Measurements from ENCODE around the gene PROCA1. TPM values are rescaled to one million over a fixed set of nuclear protein-coding genes. Genes with fewer than 3 reads are reported as not detected.

The PROCA1 gene
- total and polyA plus RNA-seq, 2 of the 13 experiments (the other 11 are each of a cell fraction or from before 2014, with no cell fraction given): 0.73 to 1.5 TPM

DNA sequence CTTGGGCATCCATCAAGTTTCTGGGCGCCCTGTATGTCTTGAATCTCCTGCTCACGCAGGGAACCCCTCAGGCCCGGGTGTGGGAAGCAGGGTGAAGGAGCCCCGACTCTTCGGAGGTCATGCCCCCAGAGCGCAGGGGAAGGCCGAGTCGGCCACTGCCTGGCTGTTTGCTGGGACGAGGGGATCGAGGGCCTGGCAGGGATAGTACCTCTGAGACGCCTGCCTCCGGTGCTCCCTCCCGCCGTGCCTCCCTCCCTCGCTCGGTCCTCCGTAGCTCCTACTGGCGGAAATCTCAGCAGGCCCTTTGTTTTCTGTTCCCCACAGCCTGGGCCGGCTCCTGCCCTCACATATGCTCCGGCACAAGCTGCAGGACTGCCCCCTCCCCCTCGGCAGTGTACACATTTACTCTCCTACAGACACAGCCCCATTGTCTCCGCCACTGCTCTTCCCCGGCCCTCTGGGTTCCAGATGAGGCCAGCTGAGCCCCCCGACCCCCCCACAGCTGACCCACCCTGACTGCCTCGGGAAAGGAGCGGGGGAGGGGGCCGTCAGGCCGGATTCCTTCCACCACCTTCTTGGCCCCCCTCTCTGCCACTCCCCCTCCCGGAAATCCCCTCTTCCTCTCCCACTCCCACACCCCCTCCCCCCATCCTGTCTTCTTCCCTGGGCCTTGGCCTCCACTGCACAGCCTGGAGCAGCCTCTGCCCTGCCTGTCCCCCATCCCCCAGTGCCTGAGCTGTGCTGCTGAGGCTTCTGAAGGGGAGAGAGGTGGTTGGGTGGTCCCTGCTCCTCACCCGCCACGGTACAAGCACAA, 33.5 kb upstream of the PROCA1 start (continued):
- TF ChIP-seq MNT (IDR thresholded peaks at IDR 0.05) (peak; percentile 16; the same call in 1 of the 2 replicates), CCDC6 (CRISPR knock-in tag; IDR thresholded peaks at IDR 0.05) (no peak), ZFY (CRISPR knock-in tag; IDR thresholded peaks at IDR 0.05) (peak; percentile 68; the same call in 1 of the 2 replicates), ZSCAN22 (CRISPR knock-in tag; IDR thresholded peaks at IDR 0.05) (no peak), RERE (CRISPR knock-in tag; IDR thresholded peaks at IDR 0.05; ENCODE audit: low read depth) (no peak), ZNF577 (CRISPR knock-in tag; IDR thresholded peaks at IDR 0.05; ENCODE audit: borderline replicate concordance, low read depth) (no peak), ZC3H4 (CRISPR knock-in tag; IDR thresholded peaks at IDR 0.05; ENCODE audit: borderline replicate concordance) (peak; percentile 87; the same call in 1 of the 2 replicates), ZNF891 (CRISPR knock-in tag; IDR thresholded peaks at IDR 0.05) (0 out of 2 replicates have a peak, but pooled peaks have one; percentile 23), ZNF687 (CRISPR knock-in tag; IDR thresholded peaks at IDR 0.05) (peak; percentile 77), HNRNPK (IDR thresholded peaks at IDR 0.05; ENCODE audit: low read depth, low read length, poor library complexity, severe bottlenecking) (peak; percentile 72), PHF5A (CRISPR knock-in tag; IDR thresholded peaks at IDR 0.05; ENCODE audit: low read depth, unreplicated experiment) (no peak), FOXP1 (IDR thresholded peaks at IDR 0.05) (no peak), FOXP1 (CRISPR knock-in tag; IDR thresholded peaks at IDR 0.05) (peak; percentile 27; the same call in 1 of the 2 replicates), SMAD1 (CRISPR knock-in tag; IDR thresholded peaks at IDR 0.05; ENCODE audit: borderline replicate concordance, low read depth) (no peak)
- TF ChIP-seq, protein P1, sequence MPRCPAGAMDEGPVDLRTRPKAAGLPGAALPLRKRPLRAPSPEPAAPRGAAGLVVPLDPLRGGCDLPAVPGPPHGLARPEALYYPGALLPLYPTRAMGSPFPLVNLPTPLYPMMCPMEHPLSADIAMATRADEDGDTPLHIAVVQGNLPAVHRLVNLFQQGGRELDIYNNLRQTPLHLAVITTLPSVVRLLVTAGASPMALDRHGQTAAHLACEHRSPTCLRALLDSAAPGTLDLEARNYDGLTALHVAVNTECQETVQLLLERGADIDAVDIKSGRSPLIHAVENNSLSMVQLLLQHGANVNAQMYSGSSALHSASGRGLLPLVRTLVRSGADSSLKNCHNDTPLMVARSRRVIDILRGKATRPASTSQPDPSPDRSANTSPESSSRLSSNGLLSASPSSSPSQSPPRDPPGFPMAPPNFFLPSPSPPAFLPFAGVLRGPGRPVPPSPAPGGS (CRISPR knock-in tag; IDR thresholded peaks at IDR 0.05): 0 out of 2 replicates have a peak, but pooled peaks have one; percentile 39

All from HepG2 (cell line).